Epithelial cell of proximal tubule (primary cell): ENCODE results near the gene TMEM208. TPM values are rescaled to one million over a fixed set of nuclear protein-coding genes. Genes with fewer than 3 reads are reported as not detected.

Experiments
- DNase-seq: peaks from one replicate; pipeline ENCODE4 v3.0.0-alpha.2; 2011; ENCODE audit warnings: low read depth
- H3K4me3 ChIP-seq: 2 replicates; pipeline ENCODE4 v1.5.1; 2011; ENCODE audit warnings: low read depth, mild to moderate bottlenecking, low read length
- CTCF ChIP-seq: conservative IDR thresholded peaks from 2 replicates; pipeline ENCODE4 v1.5.1; 2012; ENCODE audit warnings: low read depth, mild to moderate bottlenecking, low read length
- total RNA-seq: library from RNA; depleted of rRNA; stranded (reverse); fragments of >200 nt; gene quantifications from 2 replicates; pipeline ENCODE4 v1.2.3, GENCODE V29; 2015

Gene TMEM208
- total RNA-seq, 1 donor from 2014 or later, result 54.8 TPM

- DNase-seq, result no peak
- TF ChIP-seq CTCF, result no peak
- no peak overlapping the region for H3K4me3 ChIP-seq
Measured at GRCh38 chr16:67228905-67229304, 2.0 kb downstream of the TMEM208 start.

- H3K4me3 ChIP-seq, result no peak overlapping the region
- DNase-seq, result no peak
- TF ChIP-seq CTCF, result no peak
Measured at GRCh38 chr16:67229906-67230808, 3.2 kb downstream of the TMEM208 start.

GRCh38 chr16:67230809-67231660, 4.1 kb downstream of the TMEM208 start:
- no peak for TF ChIP-seq CTCF
- H3K4me3 ChIP-seq, result no peak overlapping the region
- DNase-seq, result no peak

GRCh38 chr16:67233596-67233995, 6.7 kb downstream of the TMEM208 start:
- TF ChIP-seq CTCF, result no peak
- H3K4me3 ChIP-seq, result no peak overlapping the region
- no peak for DNase-seq

GRCh38 chr16:67234180-67234597, 7.3 kb downstream of the TMEM208 start:
- no peak for TF ChIP-seq CTCF
- DNase-seq, result no peak
- H3K4me3 ChIP-seq, result no peak overlapping the region

- DNase-seq, result no peak
- TF ChIP-seq CTCF, result no peak
- H3K4me3 ChIP-seq, result no peak overlapping the region
Measured at GRCh38 chr16:67235816-67236562, 9.1 kb downstream of the TMEM208 start.
